ENCODE results near the gene LENG1.

Gene LENG1

GRCh38 chr19:54152267-54152666, 7.3 kb downstream of the LENG1 start:
- no peaks in the 10 kb centered on the region for H3K9me3 Mint-ChIP-seq
- H3K4me3 Mint-ChIP-seq: no peak overlapping the region
- no peaks in the 10 kb centered on the region for H3K4me1 Mint-ChIP-seq

GRCh38 chr19:54151362-54152035, 8.0 kb downstream of the LENG1 start:
- Mint-ChIP-seq H3K9me3 (no peaks in the 10 kb centered on the region), H3K4me1 (no peaks in the 10 kb centered on the region), H3K27ac (peak overlapping the region; percentile 91), H3K27me3 (ENCODE audit: low read depth, poor library complexity) (peaks cover 3% of the 10 kb centered on the region), H3K4me3 (no peak overlapping the region), H3K36me3 (ENCODE audit: low read depth) (peaks cover 54% of the 10 kb centered on the region)
- TF ChIP-seq CTCF (IDR thresholded peaks at IDR 0.05): no peak
- no peak for DNase-seq

More at GRCh38 chr19:54152267-54152666, 7.3 kb downstream of the LENG1 start:
- DNase-seq: no peak
- TF ChIP-seq CTCF (IDR thresholded peaks at IDR 0.05): no peak
- Mint-ChIP-seq H3K36me3 (ENCODE audit: low read depth) (peaks cover 53% of the 10 kb centered on the region), H3K27ac (no peak overlapping the region), H3K27me3 (ENCODE audit: low read depth, poor library complexity) (peaks cover 3% of the 10 kb centered on the region)

- no peak for DNase-seq
- TF ChIP-seq CTCF (IDR thresholded peaks at IDR 0.05): no peak
- H3K27ac Mint-ChIP-seq: peak overlapping the region; percentile 56
- peaks cover 3% of the 10 kb centered on the region for H3K27me3 Mint-ChIP-seq (ENCODE audit: low read depth, poor library complexity)
- H3K36me3 Mint-ChIP-seq (ENCODE audit: low read depth): peaks cover 53% of the 10 kb centered on the region
- H3K9me3 Mint-ChIP-seq: no peaks in the 10 kb centered on the region
- H3K4me1 Mint-ChIP-seq: no peaks in the 10 kb centered on the region
- H3K4me3 Mint-ChIP-seq: no peak overlapping the region
These were observed 10.3 kb downstream of the LENG1 start for GRCh38 chr19:54149021-54149812.

- peaks cover 3% of the 10 kb centered on the region for H3K27me3 Mint-ChIP-seq (ENCODE audit: low read depth, poor library complexity)
- peaks cover 55% of the 10 kb centered on the region for H3K36me3 Mint-ChIP-seq (ENCODE audit: low read depth)
- H3K4me3 Mint-ChIP-seq: no peak overlapping the region
- no peak for DNase-seq
- H3K27ac Mint-ChIP-seq: no peak overlapping the region
- no peaks in the 10 kb centered on the region for H3K9me3 Mint-ChIP-seq
- no peak for TF ChIP-seq CTCF (IDR thresholded peaks at IDR 0.05)
- H3K4me1 Mint-ChIP-seq: no peaks in the 10 kb centered on the region
These were observed 11.4 kb downstream of the LENG1 start for GRCh38 chr19:54148158-54148557.

- no peak for DNase-seq
- Mint-ChIP-seq H3K9me3 (no peaks in the 10 kb centered on the region), H3K4me1 (no peaks in the 10 kb centered on the region), H3K36me3 (ENCODE audit: low read depth) (peaks cover 59% of the 10 kb centered on the region), H3K27me3 (ENCODE audit: low read depth, poor library complexity) (peaks cover 3% of the 10 kb centered on the region), H3K27ac (no peak overlapping the region), H3K4me3 (no peak overlapping the region)
- no peak for TF ChIP-seq CTCF (IDR thresholded peaks at IDR 0.05)
These were observed 11.8 kb downstream of the LENG1 start for GRCh38 chr19:54147676-54148075.
